ENCODE measurements around the gene SPEM3. TPM values are rescaled to one million over a fixed set of nuclear protein-coding genes. Genes with fewer than 3 reads are reported as not detected.

Gene SPEM3
- total and polyA plus RNA-seq, 4 donors: not detected

DNA sequence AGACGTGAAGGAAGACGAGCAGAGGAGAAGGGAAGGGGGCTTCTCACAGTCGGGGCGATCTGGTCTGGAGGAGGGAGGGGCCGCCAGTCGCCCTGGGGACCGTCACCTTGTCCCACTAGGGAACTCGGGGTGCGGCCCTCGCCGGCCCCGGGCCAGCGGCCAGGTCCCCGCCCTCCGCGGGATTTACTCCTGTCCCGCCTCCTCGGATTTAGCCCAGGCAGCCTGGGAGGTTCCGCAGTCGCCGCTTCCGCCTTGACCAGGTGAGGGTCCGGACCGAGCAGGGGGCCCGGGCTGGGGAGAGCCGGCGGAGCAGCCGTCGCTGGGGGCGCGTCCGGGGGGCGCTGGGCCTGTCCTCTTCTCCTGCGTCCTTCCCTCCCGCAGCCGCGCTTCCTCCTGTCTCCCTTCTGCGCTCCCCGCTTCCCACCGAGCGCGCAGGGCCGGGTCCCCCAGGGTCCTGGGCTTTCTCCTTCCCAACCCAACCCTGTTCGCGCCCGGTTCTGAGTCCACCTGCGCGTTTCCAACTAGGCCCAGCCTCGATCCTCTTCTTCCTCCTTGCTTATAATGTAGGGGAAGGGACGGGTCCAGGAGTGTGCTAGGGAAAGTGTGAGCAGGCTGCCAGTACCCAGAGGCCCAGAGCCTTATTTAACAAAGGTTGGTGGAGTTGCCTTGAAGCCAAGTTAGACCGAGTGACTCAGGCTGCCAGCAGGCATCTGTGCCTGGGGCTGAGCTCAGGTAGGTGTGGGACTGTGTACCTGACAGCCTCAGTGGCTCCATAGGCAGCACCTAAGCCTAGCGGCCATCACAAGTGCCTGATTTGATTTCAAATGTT, 47.6 kb upstream of the SPEM3 start, which contains the start of gene TNK1:
TNK1 (plus strand) TSS at position 235 of the 829 bp plus-strand sequence. CDS start 1,838 bp downstream, outside the sequence.
- Histone ChIP-seq H3K27me3 (ENCODE audit: control insufficient read depth in 3 of 3, insufficient read depth in 3 of 3, low read length in 2 of 3) (peaks cover 0 to 9% (median 0%) of the 10 kb centered on the region in 3 donors), H3K27ac (ENCODE audit: low read depth in 1 of 2, low read length in 1 of 2) (peak within 1 kb of the TSS in 1 of 2 donors; percentile 65), H3K4me1 (ENCODE audit: control insufficient read depth in 5 of 5, insufficient read depth in 5 of 5, low read length in 5 of 5) (peaks cover 0 to 30% (median 15%) of the 10 kb centered on the region in 5 donors), H3K9ac (ENCODE audit: insufficient read depth in 1 of 2, low read length in 2 of 2) (peak within 1 kb of the TSS; percentile 0 to 12), H3K4me3 (peak within 1 kb of the TSS; percentile 45), H3K9me3 (ENCODE audit: control insufficient read depth in 4 of 4, insufficient read depth in 3 of 4, low read length in 3 of 4) (no peaks in the 10 kb centered on the region), H3K36me3 (ENCODE audit: control insufficient read depth in 4 of 4, insufficient read depth in 4 of 4, low read length in 4 of 4) (peaks cover 0 to 3% (median 0%) of the 10 kb centered on the region in 4 donors)
- TF ChIP-seq, protein P1, sequence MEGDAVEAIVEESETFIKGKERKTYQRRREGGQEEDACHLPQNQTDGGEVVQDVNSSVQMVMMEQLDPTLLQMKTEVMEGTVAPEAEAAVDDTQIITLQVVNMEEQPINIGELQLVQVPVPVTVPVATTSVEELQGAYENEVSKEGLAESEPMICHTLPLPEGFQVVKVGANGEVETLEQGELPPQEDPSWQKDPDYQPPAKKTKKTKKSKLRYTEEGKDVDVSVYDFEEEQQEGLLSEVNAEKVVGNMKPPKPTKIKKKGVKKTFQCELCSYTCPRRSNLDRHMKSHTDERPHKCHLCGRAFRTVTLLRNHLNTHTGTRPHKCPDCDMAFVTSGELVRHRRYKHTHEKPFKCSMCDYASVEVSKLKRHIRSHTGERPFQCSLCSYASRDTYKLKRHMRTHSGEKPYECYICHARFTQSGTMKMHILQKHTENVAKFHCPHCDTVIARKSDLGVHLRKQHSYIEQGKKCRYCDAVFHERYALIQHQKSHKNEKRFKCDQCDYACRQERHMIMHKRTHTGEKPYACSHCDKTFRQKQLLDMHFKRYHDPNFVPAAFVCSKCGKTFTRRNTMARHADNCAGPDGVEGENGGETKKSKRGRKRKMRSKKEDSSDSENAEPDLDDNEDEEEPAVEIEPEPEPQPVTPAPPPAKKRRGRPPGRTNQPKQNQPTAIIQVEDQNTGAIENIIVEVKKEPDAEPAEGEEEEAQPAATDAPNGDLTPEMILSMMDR (IDR thresholded peaks at IDR 0.05; ENCODE audit: control extremely low read depth, extremely low read depth): no peak
- DNase-seq (peak; percentile 15 to 54 (median 29)), ATAC-seq (ENCODE audit: insufficient read depth, low FRiP score) (peak; percentile 61)
- 3 to 5% methylated on average over 32 to 52 of the region's 52 CpGs for WGBS, 2 donors

DNA sequence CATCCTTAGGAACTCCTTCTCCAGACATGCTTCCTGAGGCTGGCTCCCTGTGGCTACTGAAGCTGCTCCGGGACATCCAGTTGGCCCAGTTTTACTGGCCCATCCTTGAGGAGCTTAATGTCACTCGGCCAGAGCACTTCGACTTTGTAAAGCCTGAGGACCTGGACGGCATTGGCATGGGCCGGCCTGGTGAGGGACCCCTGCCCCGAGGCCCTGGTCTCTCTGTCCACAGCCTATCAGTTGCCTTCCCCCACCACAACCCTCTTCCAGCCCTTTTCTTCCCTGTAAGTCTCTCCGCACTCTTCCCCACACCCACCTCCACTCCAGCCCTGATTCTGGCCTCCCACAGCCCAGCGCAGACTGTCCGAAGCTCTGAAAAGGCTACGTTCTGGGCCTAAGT, 45.8 kb upstream of the SPEM3 start:
- H3K9ac ChIP-seq (ENCODE audit: insufficient read depth in 1 of 2, low read length in 2 of 2): no peak overlapping the region
- no peak for ATAC-seq (ENCODE audit: insufficient read depth, low FRiP score)

DNA sequence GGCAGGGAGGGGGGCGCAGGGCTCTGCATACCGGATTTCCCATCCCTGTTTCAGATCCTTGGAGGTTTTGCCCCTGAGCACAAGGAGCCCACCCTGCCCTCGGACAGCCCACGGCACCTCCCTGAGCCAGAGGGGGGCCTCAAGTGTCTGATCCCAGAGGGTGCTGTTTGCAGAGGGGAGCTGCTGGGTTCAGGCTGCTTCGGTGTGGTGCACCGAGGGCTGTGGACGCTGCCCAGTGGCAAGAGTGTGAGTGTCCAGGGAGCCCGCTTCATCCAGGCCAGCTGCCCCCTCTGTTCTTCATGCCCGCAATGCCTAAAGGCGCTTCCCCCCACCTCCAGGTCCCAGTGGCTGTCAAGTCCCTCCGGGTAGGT, 45.3 kb upstream of the SPEM3 start:
- H3K9me3 ChIP-seq (ENCODE audit: control insufficient read depth in 4 of 4, insufficient read depth in 3 of 4, low read length in 3 of 4): no peaks in the 10 kb centered on the region
- WGBS, 2 donors: 86 to 91% methylated on average over 11 of the region's 11 CpGs
- peaks cover 0 to 9% (median 0%) of the 10 kb centered on the region in 3 donors for H3K27me3 ChIP-seq (ENCODE audit: control insufficient read depth in 3 of 3, insufficient read depth in 3 of 3, low read length in 2 of 3)
- TF ChIP-seq, protein P1 (IDR thresholded peaks at IDR 0.05; ENCODE audit: control extremely low read depth, extremely low read depth): no peak
- H3K4me1 ChIP-seq (ENCODE audit: control insufficient read depth in 5 of 5, insufficient read depth in 5 of 5, low read length in 5 of 5): peaks cover 0 to 30% (median 15%) of the 10 kb centered on the region in 5 donors
- ATAC-seq (ENCODE audit: insufficient read depth, low FRiP score) (no peak), DNase-seq (no peak)
- no peak overlapping the region for H3K27ac ChIP-seq (ENCODE audit: low read depth in 1 of 2, low read length in 1 of 2)
- no peak overlapping the region for H3K9ac ChIP-seq (ENCODE audit: insufficient read depth in 1 of 2, low read length in 2 of 2)
- no peak overlapping the region for H3K4me3 ChIP-seq
- H3K36me3 ChIP-seq (ENCODE audit: control insufficient read depth in 4 of 4, insufficient read depth in 4 of 4, low read length in 4 of 4): peaks cover 0 to 7% (median 3%) of the 10 kb centered on the region in 4 donors

More for the DNA sequence above, 45.8 kb upstream of the SPEM3 start:
- H3K36me3 ChIP-seq (ENCODE audit: control insufficient read depth in 4 of 4, insufficient read depth in 4 of 4, low read length in 4 of 4): peaks cover 0 to 6% (median 1%) of the 10 kb centered on the region in 4 donors
- no peaks in the 10 kb centered on the region for H3K9me3 ChIP-seq (ENCODE audit: control insufficient read depth in 4 of 4, insufficient read depth in 3 of 4, low read length in 3 of 4)
- TF ChIP-seq, protein P1 (IDR thresholded peaks at IDR 0.05; ENCODE audit: control extremely low read depth, extremely low read depth): no peak
- peaks cover 0 to 9% (median 0%) of the 10 kb centered on the region in 3 donors for H3K27me3 ChIP-seq (ENCODE audit: control insufficient read depth in 3 of 3, insufficient read depth in 3 of 3, low read length in 2 of 3)
- H3K27ac ChIP-seq (ENCODE audit: low read depth in 1 of 2, low read length in 1 of 2): no peak overlapping the region
- no peak for DNase-seq
- no peak overlapping the region for H3K4me3 ChIP-seq
- WGBS, 2 donors: 94 to 96% methylated on average over 10 of the region's 10 CpGs
- H3K4me1 ChIP-seq (ENCODE audit: control insufficient read depth in 5 of 5, insufficient read depth in 5 of 5, low read length in 5 of 5): peaks cover 0 to 30% (median 15%) of the 10 kb centered on the region in 5 donors

All from lung (tissue), 12 donors.